Smooth muscle cell (in vitro differentiated cells): ENCODE data around the gene SOBP. TPM values are rescaled to one million over a fixed set of nuclear protein-coding genes. Genes with fewer than 3 reads are reported as not detected.

Experiments used
- DNase-seq: peaks from one replicate; lab custom pipeline; 2025; ENCODE audit not compliant: unreplicated experiment; lab: John Stamatoyannopoulos, UW
- H2AFZ ChIP-seq: fragments of 200-600 bp; sonication (generic); 2 replicates; pipeline ENCODE4 v1.6.0; 2016; ENCODE audit warnings: antibody characterized with exemption, low read depth, mild to moderate bottlenecking
- H3F3A ChIP-seq: fragments of 200-600 bp; sonication (generic); 2 replicates; pipeline ENCODE4 v1.6.0; 2017; ENCODE audit warnings: antibody characterized with exemption, low read depth
- H3K27ac ChIP-seq: fragments of 200-600 bp; sonication (generic); 2 replicates; pipeline ENCODE4 v1.5.1; 2016; ENCODE audit warnings: low read depth, mild to moderate bottlenecking
- H3K27me3 ChIP-seq: fragments of 200-600 bp; sonication (generic); 2 replicates; pipeline ENCODE4 v1.6.1; 2016; ENCODE audit warnings: low read depth, mild to moderate bottlenecking
- H3K36me3 ChIP-seq: fragments of 200-600 bp; sonication (generic); 2 replicates; pipeline ENCODE4 v1.5.1; 2016; ENCODE audit warnings: low read depth
- H3K4me1 ChIP-seq: fragments of 200-600 bp; sonication (generic); 2 replicates; pipeline ENCODE4 v1.5.1; 2016; ENCODE audit warnings: low read depth
- H3K4me2 ChIP-seq: fragments of 200-600 bp; sonication (generic); 2 replicates; pipeline ENCODE4 v1.6.0; 2016; ENCODE audit warnings: mild to moderate bottlenecking
- H3K4me3 ChIP-seq: fragments of 200-600 bp; sonication (generic); 2 replicates; pipeline ENCODE4 v1.5.1; 2016; ENCODE audit warnings: mild to moderate bottlenecking
- H3K79me2 ChIP-seq: fragments of 200-600 bp; sonication (generic); 2 replicates; pipeline ENCODE4 v1.6.0; 2016; ENCODE audit warnings: low read depth, mild to moderate bottlenecking
- H3K9ac ChIP-seq: fragments of 200-600 bp; sonication (generic); 2 replicates; pipeline ENCODE4 v1.6.0; 2016; ENCODE audit warnings: low read depth
- H3K9me3 ChIP-seq: fragments of 200-600 bp; sonication (generic); replicated peaks from 2 replicates; pipeline ENCODE4 v1.5.1; 2016; ENCODE audit warnings: low read depth
- H4K20me1 ChIP-seq: fragments of 200-600 bp; sonication (generic); 2 replicates; pipeline ENCODE4 v1.6.0; 2016; ENCODE audit warnings: low read depth
- WGBS: methylation state at CpG from one replicate; pipeline ENCODE4 v1.1.7; 2016; ENCODE audit warnings: low lambda C conversion rate; 5-methylcytosine and 5-hydroxymethylcytosine counted together
- polyA plus RNA-seq: library from polyadenylated mRNA; unstranded; fragments of >200 nt; fragmentation: Nextera tagmentation; extraction: Ambion mirVana; gene quantifications from 2 replicates; pipeline ENCODE4 v1.2.1, GENCODE V29; 2016
- total RNA-seq: library from RNA; depleted of rRNA; stranded (reverse); fragments of >200 nt; gene quantifications from 2 replicates; pipeline ENCODE4 v1.2.3, GENCODE V29; 2014
- TF ChIP-seq, protein P1 (sequence below): fragments of 200-600 bp; sonication (generic); IDR thresholded peaks from 2 replicates; pipeline ENCODE4 v1.5.1; 2017; ENCODE audit warnings: borderline replicate concordance, mild to moderate bottlenecking, antibody characterized with exemption; ENCODE audit not compliant: insufficient read depth, poor library complexity, severe bottlenecking

SOBP gene
- total and polyA plus RNA-seq, 2 experiments from 2014 or later: 0.67 to 4.0 TPM

DNA sequence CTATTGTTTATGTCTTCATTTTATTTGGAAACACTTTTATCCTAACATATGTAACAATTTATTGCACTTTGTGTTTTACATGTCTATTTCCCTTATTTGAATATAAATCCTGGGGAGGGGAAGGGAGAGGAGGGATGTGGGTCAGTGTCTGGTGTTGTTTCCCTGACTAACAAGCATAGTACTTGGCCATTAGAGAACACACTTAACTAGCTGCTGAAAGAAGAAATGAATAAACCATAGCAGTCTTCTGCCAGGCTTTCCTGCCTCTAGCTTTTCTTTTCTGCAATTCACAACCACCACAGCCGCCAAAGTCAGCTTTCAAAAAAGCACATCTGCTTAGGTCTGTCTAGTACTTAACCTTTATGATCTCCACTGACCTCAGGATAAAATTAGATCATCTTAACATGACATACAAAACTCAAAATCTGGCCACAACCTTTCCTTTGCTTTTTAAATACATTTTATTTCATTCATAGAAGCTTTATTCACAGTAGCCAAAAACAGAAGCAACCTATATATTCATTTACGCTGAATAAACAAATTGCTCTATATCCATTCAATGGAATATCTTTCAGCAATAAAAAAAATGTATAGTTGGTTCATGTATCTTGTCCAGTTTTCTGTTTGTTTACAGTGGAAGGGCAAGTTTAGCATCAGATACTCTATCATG, 46.8 kb upstream of the SOBP start:
- Histone ChIP-seq H4K20me1 (peaks cover 4% of the 10 kb centered on the region), H3K36me3 (no peaks in the 10 kb centered on the region), H3K9ac (no peak overlapping the region), H3K4me1 (peaks cover 3% of the 10 kb centered on the region), H3K4me2 (peak overlapping the region; percentile 30), H3K79me2 (peaks cover 17% of the 10 kb centered on the region), H3K9me3 (peaks cover 3% of the 10 kb centered on the region), H3K4me3 (no peak overlapping the region), H3K27ac (peak overlapping the region; percentile 62), H3K27me3 (no peaks in the 10 kb centered on the region), H3F3A (peaks cover 5% of the 10 kb centered on the region), H2AFZ (no peak overlapping the region)
- TF ChIP-seq, protein P1, sequence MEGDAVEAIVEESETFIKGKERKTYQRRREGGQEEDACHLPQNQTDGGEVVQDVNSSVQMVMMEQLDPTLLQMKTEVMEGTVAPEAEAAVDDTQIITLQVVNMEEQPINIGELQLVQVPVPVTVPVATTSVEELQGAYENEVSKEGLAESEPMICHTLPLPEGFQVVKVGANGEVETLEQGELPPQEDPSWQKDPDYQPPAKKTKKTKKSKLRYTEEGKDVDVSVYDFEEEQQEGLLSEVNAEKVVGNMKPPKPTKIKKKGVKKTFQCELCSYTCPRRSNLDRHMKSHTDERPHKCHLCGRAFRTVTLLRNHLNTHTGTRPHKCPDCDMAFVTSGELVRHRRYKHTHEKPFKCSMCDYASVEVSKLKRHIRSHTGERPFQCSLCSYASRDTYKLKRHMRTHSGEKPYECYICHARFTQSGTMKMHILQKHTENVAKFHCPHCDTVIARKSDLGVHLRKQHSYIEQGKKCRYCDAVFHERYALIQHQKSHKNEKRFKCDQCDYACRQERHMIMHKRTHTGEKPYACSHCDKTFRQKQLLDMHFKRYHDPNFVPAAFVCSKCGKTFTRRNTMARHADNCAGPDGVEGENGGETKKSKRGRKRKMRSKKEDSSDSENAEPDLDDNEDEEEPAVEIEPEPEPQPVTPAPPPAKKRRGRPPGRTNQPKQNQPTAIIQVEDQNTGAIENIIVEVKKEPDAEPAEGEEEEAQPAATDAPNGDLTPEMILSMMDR: no peak
- no peak for DNase-seq
- WGBS: 83% methylated on average over 2 of the region's 2 CpGs

- no peaks in the 10 kb centered on the region for H3K27me3 ChIP-seq
These were observed 46.2 kb upstream of the SOBP start for GRCh38 chr6:107443608-107444267.

DNA sequence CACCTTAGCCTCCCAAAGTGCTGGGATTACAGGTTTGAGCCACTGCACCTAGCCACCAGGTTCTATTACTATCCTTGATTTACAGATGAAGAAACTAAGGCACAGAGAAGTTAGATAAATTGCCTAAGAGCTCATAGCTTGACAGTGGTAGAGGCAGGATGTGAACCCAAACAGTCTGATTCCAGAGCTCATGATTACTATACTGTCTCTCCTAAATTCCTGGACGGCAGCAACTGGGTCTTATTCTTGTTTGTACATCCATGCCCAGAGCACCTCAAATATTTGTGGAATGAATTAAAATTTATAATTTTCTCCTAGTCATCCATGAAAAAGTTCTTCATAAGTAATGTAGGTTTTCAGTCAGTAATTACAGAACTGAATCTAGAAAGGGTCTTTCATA, 45.6 kb upstream of the SOBP start:
- Histone ChIP-seq H3K36me3 (no peaks in the 10 kb centered on the region), H3K9me3 (peaks cover 3% of the 10 kb centered on the region), H4K20me1 (peaks cover 4% of the 10 kb centered on the region), H2AFZ (no peak overlapping the region), H3K79me2 (peaks cover 13% of the 10 kb centered on the region), H3K27ac (peak overlapping the region; percentile 62), H3K4me1 (peaks cover 3% of the 10 kb centered on the region), H3K9ac (no peak overlapping the region), H3F3A (peaks cover 5% of the 10 kb centered on the region), H3K27me3 (no peaks in the 10 kb centered on the region), H3K4me3 (no peak overlapping the region), H3K4me2 (peak overlapping the region; percentile 30)
- WGBS: 81% methylated on average over 1 of the region's 1 CpG
- DNase-seq: no peak
- TF ChIP-seq, protein P1: no peak

More at GRCh38 chr6:107443608-107444267, 46.2 kb upstream of the SOBP start:
- WGBS: 64% methylated on average over 7 of the region's 7 CpGs
- Histone ChIP-seq H3K9ac (no peak overlapping the region), H3K27ac (peak overlapping the region; percentile 62), H3K4me2 (peak overlapping the region; percentile 30), H3F3A (peaks cover 5% of the 10 kb centered on the region), H4K20me1 (peaks cover 4% of the 10 kb centered on the region), H2AFZ (no peak overlapping the region), H3K4me1 (peaks cover 3% of the 10 kb centered on the region), H3K4me3 (no peak overlapping the region), H3K36me3 (no peaks in the 10 kb centered on the region), H3K9me3 (peaks cover 3% of the 10 kb centered on the region), H3K79me2 (peaks cover 13% of the 10 kb centered on the region)
- TF ChIP-seq, protein P1: no peak
- DNase-seq: no peak
